Measurements from ENCODE around the gene ERCC2. TPM values are rescaled to one million over a fixed set of nuclear protein-coding genes. Genes with fewer than 3 reads are reported as not detected.
"Not testable (repeated sequence)": the region's sequence is repeated elsewhere in the genome, so short reads cannot be mapped to it uniquely, and the experiment has no call there.

ERCC2 gene
- total RNA-seq, 4 donors from 2014 or later: 9.4 to 19.2 (median 15.9) TPM

GRCh38 chr19:45336696-45337251 is 33.6 kb downstream of the ERCC2 start:
- intact Hi-C loops (cut with DNase I): no loop called here
- peaks cover 0 to 6% of the 10 kb centered on the region in 2 donors for H3K4me1 ChIP-seq
- H3K4me3 ChIP-seq (replicated peaks in 1 of 3): no peak overlapping the region
- H3K9me3 ChIP-seq: no peaks in the 10 kb centered on the region
- no peaks in the 10 kb centered on the region for H3K27me3 ChIP-seq
- 65 to 69% methylated on average over 11 of the region's 11 CpGs for WGBS, 2 donors
- TF ChIP-seq POLR2A (IDR thresholded peaks at IDR 0.05): no peak
- no peak for TF ChIP-seq CTCF (IDR thresholded peaks at IDR 0.05)
- H3K27ac ChIP-seq: no peak overlapping the region
- no peak for DNase-seq
- no peaks in the 10 kb centered on the region for H3K36me3 ChIP-seq

DNA sequence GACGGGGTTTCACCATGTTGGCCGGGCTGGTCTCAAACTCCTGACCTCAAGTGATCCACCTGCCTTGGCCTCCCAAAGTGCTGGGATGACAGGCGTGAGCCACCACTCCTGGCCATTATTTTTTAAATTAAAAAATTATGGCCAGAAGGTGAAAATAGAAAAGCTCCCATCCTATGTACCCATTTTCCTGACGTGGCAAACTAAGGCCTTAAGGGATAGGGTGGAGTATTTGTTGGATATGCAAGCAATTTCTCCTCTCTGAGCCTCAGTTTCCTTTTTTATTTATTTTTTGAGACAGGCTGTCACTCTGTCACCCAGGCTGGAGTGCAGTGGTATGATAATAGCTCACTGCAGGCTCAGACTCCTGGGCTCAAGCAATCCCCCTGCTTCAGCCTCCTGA is 35.5 kb downstream of the ERCC2 start:
- H3K9me3 ChIP-seq; H3K27ac ChIP-seq; DNase-seq; H3K36me3 ChIP-seq; intact Hi-C loops (cut with DNase I); H3K4me3 ChIP-seq (replicated peaks in 1 of 3); H3K4me1 ChIP-seq; H3K27me3 ChIP-seq: not testable (repeated sequence)
- 92 to 95% methylated on average over 4 of the region's 4 CpGs for WGBS, 2 donors

DNA sequence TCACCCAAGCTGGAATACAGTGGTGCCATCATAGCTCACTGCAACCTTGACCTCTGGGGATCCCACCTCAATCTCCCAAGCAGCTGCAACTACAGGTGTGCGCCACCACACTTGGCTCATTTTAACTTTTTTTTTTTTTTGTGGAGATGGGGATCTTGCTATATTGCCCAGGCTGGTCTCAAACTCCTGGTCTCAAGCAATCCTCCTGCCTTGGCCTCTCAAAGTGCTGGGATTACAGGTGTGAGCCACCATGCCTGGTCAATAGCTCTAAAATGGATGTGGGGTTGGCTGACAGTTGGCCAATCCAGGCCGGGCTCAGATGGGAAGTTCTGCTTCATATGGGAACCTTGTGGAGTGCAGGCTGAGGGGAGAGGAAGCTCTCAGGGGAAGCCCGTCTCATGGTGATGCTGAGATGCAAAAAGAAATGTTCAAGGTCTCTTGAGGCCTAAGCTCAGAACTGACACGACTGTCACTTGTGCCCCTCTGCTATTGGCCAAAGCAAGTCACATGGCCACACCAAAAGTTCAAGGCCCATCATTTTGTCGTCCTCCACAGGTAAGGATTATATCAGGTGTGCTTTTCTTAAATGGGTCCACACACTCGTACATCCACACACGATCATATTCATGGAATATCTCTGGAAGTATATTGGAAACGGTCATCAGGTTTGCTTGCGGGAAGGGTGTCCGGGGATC is 36.6 kb downstream of the ERCC2 start:
- TF ChIP-seq POLR2A (IDR thresholded peaks at IDR 0.05) (no peak), CTCF (IDR thresholded peaks at IDR 0.05) (no peak)
- intact Hi-C loops (cut with DNase I): no loop called here
- no peaks in the 10 kb centered on the region for H3K9me3 ChIP-seq
- no peaks in the 10 kb centered on the region for H3K27me3 ChIP-seq
- no peak for DNase-seq
- no peaks in the 10 kb centered on the region for H3K36me3 ChIP-seq
- H3K27ac ChIP-seq: no peak overlapping the region
- no peaks in the 10 kb centered on the region for H3K4me1 ChIP-seq
- WGBS, 2 donors: 83 to 84% methylated on average over 10 of the region's 10 CpGs
- H3K4me3 ChIP-seq (replicated peaks in 1 of 3): no peak overlapping the region

- TF ChIP-seq POLR2A (IDR thresholded peaks at IDR 0.05) (no peak), CTCF (IDR thresholded peaks at IDR 0.05) (no peak)
- 73 to 81% methylated on average over 6 to 7 of the region's 7 CpGs for WGBS, 2 donors
Observed at GRCh38 chr19:45331411-45331810, 39.0 kb downstream of the ERCC2 start.

DNA sequence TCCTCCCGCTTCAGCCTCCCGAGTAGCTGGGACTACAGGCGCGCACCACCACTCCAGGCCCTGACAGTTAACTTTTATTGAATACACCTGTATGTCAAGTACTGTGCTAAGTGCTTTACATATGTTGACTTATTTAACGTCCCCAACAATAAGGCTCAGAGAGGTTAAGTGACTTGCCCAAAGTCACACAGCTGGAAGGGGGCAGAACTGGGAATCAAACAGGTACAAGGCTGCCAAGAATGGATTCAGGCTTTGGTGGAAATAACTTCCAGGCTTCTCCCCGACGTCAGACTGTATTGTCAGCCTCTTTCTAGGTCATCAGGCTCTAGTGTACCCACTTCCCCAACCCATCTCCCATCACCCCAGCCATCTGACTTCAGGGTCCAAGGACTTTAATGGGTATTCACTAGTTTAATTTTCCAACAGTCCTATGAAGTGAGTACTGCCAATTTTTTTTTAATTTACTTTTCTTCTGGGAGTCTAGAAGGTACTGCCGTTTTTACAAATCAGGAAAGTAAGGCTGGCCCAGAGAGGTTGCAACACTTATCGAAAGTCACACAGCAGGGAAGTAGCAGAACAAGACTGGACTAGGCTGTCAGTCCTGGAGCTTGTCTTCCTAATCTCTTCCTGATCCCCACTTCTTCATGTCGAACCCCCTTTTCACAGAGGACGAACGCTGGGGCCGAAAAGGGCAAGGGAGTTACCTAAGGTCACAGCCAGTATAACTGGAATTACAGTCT is 42.8 kb downstream of the ERCC2 start:
- no peak for TF ChIP-seq CTCF (IDR thresholded peaks at IDR 0.05)
- no peak for TF ChIP-seq POLR2A (IDR thresholded peaks at IDR 0.05)
- Histone ChIP-seq H3K36me3 (no peaks in the 10 kb centered on the region), H3K9me3 (no peaks in the 10 kb centered on the region), H3K4me1 (peaks cover 0 to 6% of the 10 kb centered on the region in 2 donors), H3K27me3 (no peaks in the 10 kb centered on the region), H3K27ac (no peak overlapping the region), H3K4me3 (replicated peaks in 1 of 3) (no peak overlapping the region)
- DNase-seq: no peak
- intact Hi-C loops (cut with DNase I): no loop called here
- WGBS, 2 donors: 78 to 82% methylated on average over 13 of the region's 13 CpGs

More at GRCh38 chr19:45331411-45331810, 39.0 kb downstream of the ERCC2 start:
- Histone ChIP-seq H3K4me3 (replicated peaks in 1 of 3) (no peak overlapping the region), H3K4me1 (no peaks in the 10 kb centered on the region), H3K36me3 (no peaks in the 10 kb centered on the region), H3K27me3 (no peaks in the 10 kb centered on the region), H3K9me3 (no peaks in the 10 kb centered on the region), H3K27ac (no peak overlapping the region)
- DNase-seq: no peak
- intact Hi-C loops (cut with DNase I): no loop called here

All from thyroid gland (tissue), 4 donors.